GM08714 (cell line): Measurements from ENCODE around the gene ZBTB8A.

Experiments
- H3K4me3 ChIP-seq: fragments of 200-500 bp; sonication (Bioruptor generic); 2 replicates; pipeline ENCODE4 v1.5.1; 2014; ENCODE audit warnings: mild to moderate bottlenecking, low read length, inconsistent platforms
- ZNF274 ChIP-seq: IDR thresholded peaks from 2 replicates; pipeline ENCODE4 v1.6.1; 2012; ENCODE audit warnings: mild to moderate bottlenecking, low read depth, low read length

ZBTB8A gene

GRCh38 chr1:32568929-32569328, 29.7 kb downstream of the ZBTB8A start:
- H3K4me3 ChIP-seq, result no peak overlapping the region
- no peak for TF ChIP-seq ZNF274

DNA sequence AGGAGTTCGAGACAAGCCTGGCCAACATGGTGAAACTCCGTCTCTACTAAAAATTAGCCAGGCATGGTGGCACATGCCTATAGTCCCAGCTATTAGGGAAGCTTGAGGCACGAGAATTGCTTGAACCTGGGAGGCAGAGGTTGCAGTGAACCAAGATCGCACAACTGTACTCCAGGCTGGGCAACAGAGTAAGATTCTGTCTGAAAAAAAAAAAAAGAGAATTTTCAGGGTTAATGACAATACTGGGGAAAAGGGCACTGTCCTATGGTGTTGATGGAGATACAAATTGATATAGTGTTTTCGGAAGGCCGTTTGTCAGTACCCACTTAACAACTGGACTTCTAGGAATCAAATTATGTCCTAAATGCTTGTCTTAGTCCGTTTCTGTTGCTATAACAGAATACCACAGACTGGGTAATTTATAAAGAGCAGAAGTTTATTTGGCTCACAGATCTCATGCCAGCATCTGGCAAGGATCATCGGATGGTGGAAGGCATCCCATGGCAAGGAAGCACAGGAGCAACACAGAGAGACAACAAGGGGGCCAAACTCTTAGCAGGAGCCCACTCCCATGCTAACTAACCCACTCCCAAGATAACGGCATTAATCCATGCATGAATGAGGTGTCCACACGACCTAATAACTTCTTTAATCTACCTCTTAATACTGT, 41.3 kb downstream of the ZBTB8A start:
- H3K4me3 ChIP-seq, result no peak overlapping the region
- TF ChIP-seq ZNF274, result no peak

DNA sequence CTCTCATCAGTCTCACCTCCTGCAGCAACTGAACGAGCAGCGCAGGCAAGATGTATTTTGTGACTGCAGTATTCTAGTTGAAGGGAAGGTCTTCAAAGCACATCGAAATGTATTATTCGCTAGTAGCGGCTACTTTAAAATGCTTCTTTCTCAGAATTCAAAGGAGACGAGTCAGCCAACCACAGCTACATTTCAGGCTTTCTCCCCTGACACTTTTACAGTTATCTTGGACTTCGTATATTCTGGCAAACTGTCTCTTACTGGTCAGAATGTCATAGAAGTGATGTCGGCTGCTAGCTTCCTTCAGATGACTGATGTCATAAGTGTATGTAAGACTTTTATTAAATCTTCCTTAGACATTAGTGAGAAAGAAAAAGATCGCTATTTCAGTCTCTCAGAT, 53.7 kb downstream of the ZBTB8A start:
- no peak overlapping the region for H3K4me3 ChIP-seq
- TF ChIP-seq ZNF274, result no peak

DNA sequence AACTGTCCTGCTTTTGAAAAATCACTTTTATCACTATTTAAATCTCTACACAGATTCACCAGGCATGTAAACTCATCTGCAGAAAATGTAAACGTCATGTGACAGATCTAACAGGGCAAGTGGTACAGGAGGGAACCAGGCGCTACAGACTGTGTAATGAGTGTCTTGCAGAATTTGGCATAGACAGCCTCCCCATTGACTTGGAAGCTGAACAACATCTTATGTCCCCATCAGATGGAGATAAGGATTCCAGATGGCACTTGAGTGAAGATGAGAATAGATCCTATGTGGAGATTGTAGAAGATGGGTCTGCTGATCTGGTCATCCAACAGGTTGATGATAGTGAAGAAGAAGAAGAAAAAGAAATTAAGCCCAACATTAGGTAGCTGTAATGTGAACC, 60.8 kb downstream of the ZBTB8A start:
- no peak overlapping the region for H3K4me3 ChIP-seq
- TF ChIP-seq ZNF274, result no peak

DNA sequence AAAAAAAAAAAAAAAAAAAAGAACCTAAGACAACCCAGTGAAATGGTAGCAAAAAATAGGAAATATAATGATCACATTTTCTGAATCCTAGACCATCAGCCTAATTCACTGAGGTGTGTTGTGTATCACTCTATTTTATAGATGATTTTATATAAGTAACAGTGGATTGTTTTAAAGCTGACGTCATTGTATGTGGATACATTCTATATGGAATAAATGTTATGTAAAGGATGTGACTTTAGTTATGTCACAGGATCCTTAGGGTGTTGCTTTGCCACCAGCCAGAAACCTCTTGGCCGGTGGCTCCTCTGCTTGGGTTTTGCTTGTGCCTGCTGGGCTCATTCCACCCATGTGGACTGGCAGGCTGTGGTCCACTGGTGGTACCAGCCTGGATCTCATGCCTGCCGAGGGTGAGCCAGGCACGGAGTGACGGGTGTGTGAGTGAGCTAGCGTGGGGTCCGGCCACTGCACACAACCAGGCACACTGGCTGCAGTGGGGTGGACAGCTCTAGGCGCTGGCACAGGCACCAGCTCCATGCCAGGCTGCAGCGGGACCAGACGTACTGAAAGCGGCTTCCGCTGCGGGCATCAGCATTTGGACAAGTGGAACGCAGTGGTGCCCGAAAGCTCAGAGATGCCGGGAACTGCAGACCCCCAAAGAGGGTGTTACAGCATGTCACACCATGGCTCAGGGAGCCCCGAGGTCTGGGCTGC, 66.6 kb downstream of the ZBTB8A start:
- TF ChIP-seq ZNF274, result no peak
- no peak overlapping the region for H3K4me3 ChIP-seq

- no peak overlapping the region for H3K4me3 ChIP-seq
- no peak for TF ChIP-seq ZNF274
Observed at GRCh38 chr1:32606565-32607371, 67.5 kb downstream of the ZBTB8A start.

DNA sequence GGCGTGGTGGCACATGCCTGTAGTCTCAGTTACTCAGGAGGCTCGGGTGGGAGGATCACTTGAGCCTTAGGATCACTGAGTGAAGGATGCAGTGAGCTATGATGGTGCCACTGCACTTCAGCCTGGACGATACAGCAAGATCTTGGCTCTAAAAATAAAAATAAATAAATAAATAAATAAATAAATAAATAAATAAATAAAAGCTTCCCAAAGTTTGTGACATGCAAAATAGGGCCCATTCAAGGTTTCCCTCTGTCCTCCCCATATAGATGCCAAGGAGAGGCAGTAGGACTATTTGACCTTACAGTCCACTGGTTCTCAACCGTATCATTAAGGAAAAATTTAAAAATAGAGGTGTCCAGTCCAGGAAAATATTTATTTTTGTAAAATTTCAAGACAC, 70.0 kb downstream of the ZBTB8A start:
- TF ChIP-seq ZNF274, result no peak
- H3K4me3 ChIP-seq, result no peak overlapping the region

DNA sequence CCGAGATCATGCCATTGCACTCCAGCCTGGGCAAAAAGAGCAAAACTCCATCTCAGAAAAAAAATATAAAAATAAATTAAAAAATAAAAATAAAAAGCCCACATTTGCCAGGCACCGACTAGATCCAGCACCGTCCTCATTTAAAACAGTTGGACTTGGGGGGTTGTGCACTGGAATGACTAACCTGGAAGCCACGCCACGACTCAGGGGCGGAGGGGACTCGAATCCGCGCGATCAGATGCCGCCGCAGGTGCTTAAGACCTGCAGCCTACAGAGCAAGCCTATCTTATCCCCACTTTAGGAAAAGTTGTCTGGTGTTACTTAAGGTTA, 72.6 kb downstream of the ZBTB8A start:
- H3K4me3 ChIP-seq, result peak overlapping the region; percentile 68
- no peak for TF ChIP-seq ZNF274

GRCh38 chr1:32612189-32612881, 73.1 kb downstream of the ZBTB8A start:
- peak overlapping the region; percentile 68; the same call in 1 of the 2 replicates for H3K4me3 ChIP-seq
- no peak for TF ChIP-seq ZNF274

GRCh38 chr1:32613472-32613871, 74.2 kb downstream of the ZBTB8A start:
- no peak overlapping the region for H3K4me3 ChIP-seq
- TF ChIP-seq ZNF274, result no peak

DNA sequence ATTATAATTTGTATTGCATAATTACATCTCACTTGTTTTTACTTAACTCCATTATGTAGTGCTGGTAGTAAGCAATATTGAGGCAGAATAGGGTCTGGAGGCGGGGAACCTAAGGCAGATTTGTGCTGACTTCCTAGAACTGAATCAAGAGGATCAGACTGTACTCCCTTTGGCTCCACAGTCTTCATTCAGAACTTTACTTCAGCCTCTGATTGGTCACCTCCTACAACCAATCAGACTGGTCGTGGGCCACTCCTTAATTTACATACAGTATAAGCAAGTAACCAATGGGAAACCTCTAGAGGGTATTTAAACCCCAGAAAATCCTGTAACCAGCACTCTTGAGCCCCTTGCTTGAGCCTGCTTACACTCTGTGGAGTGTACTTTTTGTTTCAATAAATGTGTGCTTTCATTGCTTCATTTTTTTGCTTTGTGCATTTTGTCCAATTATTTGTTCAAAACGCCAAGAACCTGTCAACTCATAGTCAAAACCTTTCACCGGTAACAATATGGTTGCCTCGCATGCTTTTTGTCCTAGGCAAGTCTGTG, 79.5 kb downstream of the ZBTB8A start:
- H3K4me3 ChIP-seq, result no peak overlapping the region; the same call in 1 of the 2 replicates
- no peak for TF ChIP-seq ZNF274

DNA sequence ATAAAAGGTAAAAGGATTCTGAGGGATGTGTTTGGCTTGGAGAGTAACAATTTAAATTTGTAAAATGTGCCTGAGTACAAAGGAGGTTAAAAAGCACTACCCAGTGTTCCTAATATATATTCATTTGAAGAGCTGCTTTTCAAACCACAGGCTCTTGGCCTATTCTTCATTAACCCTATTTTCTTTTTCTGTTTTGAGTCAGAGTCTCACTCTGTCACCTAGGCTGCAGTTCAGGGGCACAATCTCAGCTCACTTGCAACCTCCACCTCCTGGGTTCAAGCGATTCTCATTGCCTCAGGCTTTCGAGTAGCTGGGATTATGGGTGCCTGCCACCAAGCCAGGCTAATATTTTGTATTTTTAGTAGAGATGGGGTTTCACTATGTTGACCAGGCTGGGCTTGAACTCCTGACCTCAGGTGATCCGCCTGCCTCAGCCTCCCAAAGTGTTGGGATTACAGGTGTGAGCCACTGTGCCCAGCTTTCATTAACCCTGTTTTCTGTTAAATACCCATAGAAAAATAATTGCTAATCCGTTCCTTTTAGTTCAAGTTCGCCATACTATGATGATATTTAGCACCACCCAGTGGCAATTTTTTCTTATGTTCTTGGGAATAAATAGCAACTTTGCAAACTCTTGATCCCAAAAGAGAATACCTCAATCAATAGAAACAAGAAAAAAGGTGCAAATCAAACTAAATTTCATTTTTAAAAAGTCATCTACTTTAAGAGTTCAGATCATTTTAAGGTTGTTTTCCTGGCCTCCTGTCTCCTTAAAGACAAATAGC, 80.7 kb downstream of the ZBTB8A start:
- peak overlapping the region; percentile 34; the same call in 1 of the 2 replicates for H3K4me3 ChIP-seq

DNA sequence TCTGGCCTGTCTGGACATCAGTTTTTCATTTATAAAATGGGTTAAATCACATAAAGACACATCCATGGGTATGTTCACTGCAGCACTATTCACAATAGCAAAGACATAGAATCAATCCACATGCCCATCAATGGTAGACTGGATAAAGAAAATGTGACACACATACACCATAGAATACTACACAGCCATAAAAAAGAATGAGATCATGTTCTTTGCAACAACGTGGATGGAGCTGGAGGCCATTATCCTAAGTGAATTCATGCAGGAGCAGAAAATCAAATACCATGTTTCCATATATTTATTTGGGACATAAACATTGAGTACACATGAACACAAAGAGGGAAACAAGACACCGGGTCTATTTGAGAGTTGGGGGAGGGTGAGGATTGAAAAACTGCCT, 83.0 kb downstream of the ZBTB8A start:
- H3K4me3 ChIP-seq, result no peak overlapping the region
- TF ChIP-seq ZNF274, result no peak

More for the DNA sequence above, 80.7 kb downstream of the ZBTB8A start:
- no peak for TF ChIP-seq ZNF274
